HG03457 (cell line): ENCODE measurements around the gene MMP25.
"Not testable (repeated sequence)": the region's sequence is repeated elsewhere in the genome, so short reads cannot be mapped to it uniquely, and the experiment has no call there.

Source experiments
- ATAC-seq: cut with Tn5 transposase; IDR thresholded peaks from one replicate; pipeline ENCODE4 v1.9.1; 2021; ENCODE audit warnings: moderate number of reproducible peaks; ENCODE audit not compliant: unreplicated experiment

The MMP25 gene

GRCh38 chr16:3071655-3072054, 25.3 kb downstream of the MMP25 start:
- no peak for ATAC-seq

DNA sequence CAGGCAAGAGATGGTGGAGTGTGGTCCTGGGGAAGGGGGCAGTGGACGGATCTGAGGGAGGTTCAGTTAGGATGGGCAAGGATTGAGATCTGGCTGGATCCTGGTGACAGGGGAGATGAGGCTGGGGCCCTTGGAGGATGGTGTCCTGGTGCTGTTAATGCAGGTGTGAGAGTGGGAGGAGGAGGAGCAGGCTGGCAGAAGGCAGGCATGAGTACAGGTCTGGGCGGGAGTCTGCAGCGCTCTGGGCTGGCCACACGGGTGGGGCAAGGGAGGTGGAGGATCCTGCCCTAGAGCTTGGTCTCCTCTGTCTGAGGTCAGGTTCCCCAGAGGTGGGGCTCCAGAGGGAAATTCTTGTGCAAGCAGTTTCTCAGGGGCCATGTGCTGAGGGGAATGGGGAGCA, 25.8 kb downstream of the MMP25 start:
- not testable (repeated sequence) for ATAC-seq

- ATAC-seq: not testable (repeated sequence)
Measured at GRCh38 chr16:3072576-3073263, 26.4 kb downstream of the MMP25 start.

DNA sequence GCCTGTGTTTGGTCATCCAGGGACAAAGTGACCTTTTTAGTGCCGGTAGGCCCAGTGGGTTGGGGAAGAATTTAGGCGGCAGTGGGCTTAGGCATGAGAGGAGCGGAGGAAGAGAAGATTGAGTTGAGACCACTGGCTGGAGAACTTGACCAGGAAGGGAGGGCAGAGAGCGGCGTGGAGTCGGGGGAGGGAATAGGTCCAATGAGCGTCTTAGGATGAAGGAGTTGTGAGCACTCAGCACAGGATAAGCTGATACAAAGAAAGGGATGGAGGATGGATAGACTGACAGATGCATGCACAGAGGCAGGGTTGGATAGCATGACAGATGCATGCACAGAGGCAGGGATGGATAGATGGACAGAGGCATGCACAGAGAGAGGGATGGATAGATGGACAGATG, 27.1 kb downstream of the MMP25 start:
- no peak for ATAC-seq

DNA sequence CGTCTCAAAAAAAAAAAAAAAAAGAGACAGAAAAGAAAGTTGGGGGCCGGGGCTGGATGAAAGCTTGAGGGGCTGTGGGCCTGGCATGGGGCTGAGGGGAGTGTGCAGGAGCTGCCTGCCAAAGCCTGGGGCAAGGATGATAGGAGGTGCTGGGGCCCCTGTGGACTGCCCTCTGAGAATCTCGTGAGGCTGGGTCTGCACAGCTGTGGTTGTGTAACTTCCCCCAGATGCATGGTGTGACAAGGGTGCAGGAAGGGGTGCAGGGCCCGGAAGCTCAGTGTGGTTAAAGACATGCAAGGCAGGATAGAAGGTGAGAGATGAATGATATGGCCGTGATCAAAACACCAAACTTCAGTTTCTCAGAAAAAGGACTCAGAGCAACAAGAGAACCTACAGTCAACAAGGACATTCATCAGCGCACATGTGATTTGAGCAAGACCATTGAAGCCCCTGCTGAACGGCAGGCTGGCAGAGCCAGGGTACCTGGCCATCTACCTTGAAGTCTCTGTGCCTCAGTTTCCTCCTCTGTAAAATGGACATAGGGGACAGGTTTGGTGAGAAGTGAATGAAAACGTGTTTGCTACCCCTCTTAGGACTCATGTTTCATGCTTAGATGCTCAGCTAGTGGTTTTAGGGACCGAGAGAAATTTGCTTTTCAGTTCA, 28.6 kb downstream of the MMP25 start:
- peak; percentile 65 for ATAC-seq

DNA sequence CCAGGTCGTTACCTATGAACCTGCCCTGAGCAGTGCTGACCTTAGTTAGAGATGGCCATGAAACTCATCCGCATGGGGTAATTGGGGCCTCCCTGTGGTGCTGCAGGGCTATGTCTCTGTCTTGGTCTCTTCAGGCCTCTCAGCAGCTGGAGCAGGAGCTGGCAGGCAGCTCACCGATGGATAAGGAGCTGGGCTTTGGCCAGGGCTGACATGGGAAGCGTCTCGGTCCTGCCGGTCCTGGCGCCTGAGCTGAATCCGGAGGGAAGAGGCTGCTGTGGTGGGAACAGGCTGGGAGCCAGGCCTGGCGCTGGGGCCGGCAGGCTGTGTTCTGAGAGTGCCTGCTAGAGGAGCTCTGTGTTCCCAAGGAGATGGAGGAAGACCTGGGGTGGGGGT, 29.2 kb downstream of the MMP25 start:
- no peak for ATAC-seq

DNA sequence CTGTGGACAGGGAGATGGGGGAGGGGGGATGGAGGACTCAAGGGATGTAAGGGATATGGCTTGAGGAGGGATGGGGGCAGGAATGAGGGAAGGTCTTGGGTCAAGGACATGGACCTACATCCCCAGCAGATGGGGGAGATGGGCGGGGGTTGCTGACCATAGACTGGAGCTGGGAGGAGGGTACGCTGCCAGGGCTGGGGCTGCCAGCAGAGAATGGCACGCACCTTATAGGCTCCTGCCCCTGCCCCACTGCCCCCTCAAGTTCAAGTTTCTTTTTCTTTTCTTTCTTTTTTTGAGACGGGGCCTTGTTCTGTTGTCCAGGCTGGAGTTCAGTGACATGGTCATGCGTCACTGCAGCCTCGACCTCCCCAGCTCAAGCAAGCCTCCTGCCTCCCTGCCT, 29.6 kb downstream of the MMP25 start:
- ATAC-seq: not testable (repeated sequence)

- ATAC-seq: no peak
Measured at GRCh38 chr16:3076577-3076976, 30.2 kb downstream of the MMP25 start.

- no peak for ATAC-seq
Measured at GRCh38 chr16:3080024-3080423, 33.7 kb downstream of the MMP25 start.

- not testable (repeated sequence) for ATAC-seq
Measured at GRCh38 chr16:3081957-3082356, 35.6 kb downstream of the MMP25 start.

GRCh38 chr16:3083408-3083807, 37.0 kb downstream of the MMP25 start:
- not testable (repeated sequence) for ATAC-seq

- no peak for ATAC-seq
Measured at GRCh38 chr16:3084491-3084890, 38.1 kb downstream of the MMP25 start.

GRCh38 chr16:3084969-3085670, 38.8 kb downstream of the MMP25 start:
- ATAC-seq: no peak

DNA sequence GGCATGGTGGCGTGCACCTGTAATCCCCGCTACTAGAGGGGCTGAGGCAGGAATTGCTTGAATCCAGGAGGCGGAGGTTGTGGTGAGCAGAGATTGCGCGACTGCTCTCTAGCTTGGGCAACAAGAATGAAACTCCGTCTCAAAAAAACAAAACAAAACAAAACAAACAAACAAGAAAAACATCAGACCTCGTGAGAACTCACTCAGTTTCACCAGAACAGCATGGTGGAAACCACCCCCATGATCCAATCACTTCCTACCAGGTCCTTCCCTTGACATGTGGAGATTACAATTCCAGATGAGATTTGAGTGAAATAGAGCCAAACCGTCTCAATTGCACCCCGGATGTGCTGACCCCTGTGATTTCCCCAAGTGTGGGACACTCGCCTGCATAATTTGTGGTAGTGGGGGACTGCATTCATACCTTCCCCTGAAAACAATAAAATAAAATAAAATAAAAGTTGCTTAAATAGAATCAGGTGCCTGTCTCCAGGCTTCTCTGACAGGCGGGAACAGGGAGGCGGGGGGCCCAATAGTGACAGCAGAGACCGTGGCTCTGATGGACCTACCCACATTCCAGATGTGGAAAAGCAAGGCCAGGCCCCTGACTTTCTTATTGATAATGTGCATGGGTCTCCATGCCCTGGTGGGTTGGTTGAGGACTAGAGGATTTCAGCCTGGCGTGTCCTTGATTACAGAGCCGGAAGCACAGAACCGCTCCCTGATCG, 39.7 kb downstream of the MMP25 start:
- no peak for ATAC-seq

GRCh38 chr16:3086596-3087242, 40.4 kb downstream of the MMP25 start:
- no peak for ATAC-seq

DNA sequence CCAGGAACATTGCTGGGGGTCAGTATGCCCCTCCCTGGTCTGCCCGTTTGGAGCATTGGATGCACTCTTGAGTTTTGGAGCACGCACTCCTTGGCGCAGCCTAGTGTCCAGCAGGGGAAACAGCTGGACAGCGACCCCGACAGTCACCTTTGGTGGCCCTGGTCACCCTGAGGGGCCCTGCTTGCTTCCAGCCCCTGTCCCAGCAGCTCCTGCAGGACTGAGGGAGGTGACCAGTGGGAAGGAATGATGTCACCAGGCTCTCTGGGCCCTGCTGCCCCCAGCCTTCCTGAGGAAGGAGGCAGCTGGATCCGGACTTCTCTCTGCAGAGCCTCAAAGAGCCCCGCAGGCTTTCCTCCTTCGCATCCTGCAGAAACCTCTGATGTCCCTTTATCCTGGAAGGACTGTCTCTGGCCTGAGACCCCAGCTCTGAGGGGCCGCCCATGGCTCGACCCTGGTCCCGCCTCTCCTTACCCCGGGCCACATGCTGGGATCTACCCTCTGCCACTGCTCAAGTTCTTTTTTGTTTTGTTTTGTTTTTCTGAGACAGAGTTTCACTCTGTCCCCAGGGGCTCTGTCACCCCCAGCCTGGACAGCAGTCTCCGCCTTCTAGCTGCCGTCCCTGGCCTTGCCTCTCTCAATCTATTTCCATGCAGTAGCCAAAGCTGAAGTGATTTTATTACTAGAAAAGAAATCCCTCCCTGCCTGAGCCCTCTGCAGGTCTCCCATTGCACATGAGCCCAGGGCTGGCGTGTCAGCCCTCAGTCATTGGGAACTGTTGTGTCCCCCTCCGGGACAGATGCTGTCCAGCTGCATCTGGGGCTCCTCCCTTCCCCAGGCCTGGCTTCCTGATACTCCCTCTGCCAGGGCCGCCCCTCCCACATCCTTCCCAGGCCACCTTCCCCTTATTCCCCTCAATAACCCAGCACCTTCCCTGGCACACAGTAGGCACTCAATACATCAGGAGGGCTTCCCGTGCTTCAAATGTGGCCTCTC, 41.2 kb downstream of the MMP25 start:
- no peak for ATAC-seq

DNA sequence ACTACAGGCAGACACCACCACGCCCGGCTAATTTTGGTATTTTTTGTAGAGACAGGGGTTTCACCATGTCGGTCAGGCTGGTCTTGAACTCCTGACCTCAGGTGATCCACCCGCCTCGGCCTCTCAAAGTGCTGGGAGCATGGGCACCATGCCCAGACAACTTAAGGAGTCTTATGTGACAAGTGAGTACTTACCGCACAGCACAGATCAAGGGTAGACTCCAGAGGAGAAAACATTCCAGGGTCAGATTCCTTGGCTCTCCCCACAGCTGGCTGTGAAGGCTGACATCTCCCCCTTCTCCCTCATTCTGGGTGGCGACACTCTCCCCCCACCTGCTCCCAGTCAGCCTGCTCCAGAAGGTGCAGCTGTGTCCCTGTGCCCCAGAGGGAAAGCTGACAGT, 42.1 kb downstream of the MMP25 start:
- ATAC-seq: no peak

DNA sequence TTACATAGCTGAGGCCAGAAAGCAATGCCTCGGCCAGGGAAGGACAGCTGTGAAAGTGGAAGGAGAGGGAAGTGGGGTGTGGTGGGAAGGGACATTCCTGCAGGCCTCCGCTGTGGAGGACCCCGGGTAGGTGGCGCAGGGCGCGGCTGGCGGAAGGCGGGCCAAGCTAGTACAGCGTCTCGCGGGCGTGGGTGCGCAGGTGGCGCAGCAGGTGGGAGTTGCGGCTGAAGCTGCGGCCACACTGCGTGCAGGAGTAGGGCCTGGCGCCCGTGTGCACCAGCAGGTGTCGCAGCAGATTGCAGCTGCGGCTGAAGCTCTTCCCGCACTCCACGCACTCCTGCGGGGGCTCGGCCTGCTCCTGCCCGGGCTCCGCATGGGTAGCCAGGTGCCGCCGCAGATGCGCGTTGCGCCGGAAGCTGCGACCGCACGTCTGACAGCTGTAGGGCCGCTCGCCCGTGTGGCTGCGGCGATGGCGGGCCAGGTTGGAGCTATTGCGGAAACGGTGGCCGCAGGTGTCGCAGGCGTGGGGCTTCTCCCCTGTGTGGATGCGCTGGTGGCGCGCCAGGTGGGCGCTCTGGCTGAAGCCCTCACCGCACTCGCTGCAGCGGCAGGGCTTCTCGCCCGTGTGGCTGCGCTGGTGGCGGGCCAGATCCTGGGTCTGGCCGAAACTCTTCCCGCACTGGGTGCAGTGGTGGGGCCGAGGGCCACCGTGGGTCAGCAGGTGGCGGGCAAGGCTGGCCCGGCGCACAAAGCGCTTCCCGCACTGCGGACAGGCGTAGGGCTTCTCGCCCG, 42.8 kb downstream of the MMP25 start:
- no peak for ATAC-seq
